Peyer's patch (tissue), 4 donors: ENCODE results near the gene AGTR1.

Experiments used
- POLR2A ChIP-seq, 2 donors: fragments of 450-650 bp; IDR thresholded peaks; one replicate each; pipeline ENCODE4 v1.5.1; 2017; ENCODE audit warnings: antibody characterized with exemption in 2 of 2, mild to moderate bottlenecking in 2 of 2, moderate library complexity in 2 of 2
- TF ChIP-seq, protein P1 (sequence below), 6 experiments: fragments of 450-650 bp in 4 of 6; fragments of 200-600 bp in 2 of 6; sonication (generic) in 1 of 6; IDR thresholded peaks; one replicate each; pipeline ENCODE4 v1.5.1; 2017 to 2019; ENCODE audit warnings: antibody characterized with exemption in 6 of 6, mild to moderate bottlenecking in 3 of 6, moderate library complexity in 1 of 6

DNA sequence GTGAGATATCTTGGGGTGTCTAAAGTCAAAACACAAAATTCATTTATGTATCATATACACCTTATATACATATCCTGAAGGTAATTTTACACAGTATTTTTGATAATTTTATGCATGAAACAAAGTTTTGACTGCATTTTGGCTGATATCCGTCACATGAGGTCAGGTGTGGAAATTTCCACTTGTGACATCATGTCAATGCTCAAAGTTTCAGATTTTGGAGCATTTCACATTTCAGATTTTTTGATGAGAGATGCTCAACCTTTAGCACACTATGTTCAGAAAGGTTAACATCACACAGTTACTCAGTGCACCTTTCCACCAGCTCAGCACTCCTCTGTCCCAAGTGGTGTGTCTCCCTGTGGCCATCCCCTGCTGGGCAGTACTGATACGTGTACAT is 92.2 kb downstream of the AGTR1 start:
- TF ChIP-seq, protein P1, sequence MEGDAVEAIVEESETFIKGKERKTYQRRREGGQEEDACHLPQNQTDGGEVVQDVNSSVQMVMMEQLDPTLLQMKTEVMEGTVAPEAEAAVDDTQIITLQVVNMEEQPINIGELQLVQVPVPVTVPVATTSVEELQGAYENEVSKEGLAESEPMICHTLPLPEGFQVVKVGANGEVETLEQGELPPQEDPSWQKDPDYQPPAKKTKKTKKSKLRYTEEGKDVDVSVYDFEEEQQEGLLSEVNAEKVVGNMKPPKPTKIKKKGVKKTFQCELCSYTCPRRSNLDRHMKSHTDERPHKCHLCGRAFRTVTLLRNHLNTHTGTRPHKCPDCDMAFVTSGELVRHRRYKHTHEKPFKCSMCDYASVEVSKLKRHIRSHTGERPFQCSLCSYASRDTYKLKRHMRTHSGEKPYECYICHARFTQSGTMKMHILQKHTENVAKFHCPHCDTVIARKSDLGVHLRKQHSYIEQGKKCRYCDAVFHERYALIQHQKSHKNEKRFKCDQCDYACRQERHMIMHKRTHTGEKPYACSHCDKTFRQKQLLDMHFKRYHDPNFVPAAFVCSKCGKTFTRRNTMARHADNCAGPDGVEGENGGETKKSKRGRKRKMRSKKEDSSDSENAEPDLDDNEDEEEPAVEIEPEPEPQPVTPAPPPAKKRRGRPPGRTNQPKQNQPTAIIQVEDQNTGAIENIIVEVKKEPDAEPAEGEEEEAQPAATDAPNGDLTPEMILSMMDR (IDR thresholded peaks at IDR 0.05) = no peak
- no peak for TF ChIP-seq POLR2A (IDR thresholded peaks at IDR 0.05)
